OCI-LY7 (cell line): ENCODE results near the gene CD37. TPM values are rescaled to one million over a fixed set of nuclear protein-coding genes. Genes with fewer than 3 reads are reported as not detected.
A peak's percentile ranks its signal among the peaks of the same experiment; 100 is the strongest.
"Not testable (repeated sequence)": the region's sequence is repeated elsewhere in the genome, so short reads cannot be mapped to it uniquely, and the experiment has no call there.

ENCODE experiments used
- BruUV-seq: library from RNA; stranded (reverse); fragments of 400-500 nt; replicated peaks from 2 replicates; lab custom pipeline; 2021; lab: Mats Ljungman, UMichigan
- CTCF ChIA-PET: fragments of 300-600 bp; sonication (Branson Sonifier 250); formaldehyde crosslinking; loops from one replicate; lab custom pipeline; 2022; ENCODE audit warnings: antibody characterized with exemption; ENCODE audit not compliant: unreplicated experiment; lab: Charles Lee
- POLR2A ChIA-PET: fragments of 300-600 bp; sonication (Branson Sonifier 250); formaldehyde crosslinking; loops from one replicate; lab custom pipeline; 2022; ENCODE audit warnings: antibody characterized with exemption; lab: Charles Lee
- DNase-seq: peaks from one replicate; pipeline ENCODE4 v3.0.0-alpha.2; 2015; ENCODE audit warnings: low spot score
- H2AFZ ChIP-seq: fragments of 200-600 bp; sonication (generic), shearing (Covaris generic); 2 replicates; pipeline ENCODE4 v1.6.1; 2014; ENCODE audit warnings: mild to moderate bottlenecking, antibody characterized with exemption, low read length, moderate library complexity
- H3K27ac ChIP-seq: fragments of 200-600 bp; sonication (generic); 2 replicates; pipeline ENCODE4 v1.5.1; 2014; ENCODE audit warnings: mixed run types, low read depth, mild to moderate bottlenecking, moderate library complexity, low read length, inconsistent platforms; ENCODE audit not compliant: poor library complexity, severe bottlenecking
- H3K36me3 ChIP-seq: fragments of 200-600 bp; sonication (generic); 2 replicates; pipeline ENCODE4 v1.6.1; 2014; ENCODE audit warnings: mild to moderate bottlenecking, antibody characterized with exemption, low read length, moderate library complexity, mixed read lengths; ENCODE audit not compliant: insufficient read depth
- H3K4me1 ChIP-seq: fragments of 200-600 bp; sonication (generic); 2 replicates; pipeline ENCODE4 v1.5.1; 2014; ENCODE audit warnings: mild to moderate bottlenecking, low read length; ENCODE audit not compliant: insufficient read depth, poor library complexity, severe bottlenecking
- H3K4me2 ChIP-seq: fragments of 200-600 bp; sonication (generic); 2 replicates; pipeline ENCODE4 v1.6.1; 2014; ENCODE audit warnings: mild to moderate bottlenecking, low read length
- H3K4me3 ChIP-seq: fragments of 200-600 bp; sonication (generic); 2 replicates; pipeline ENCODE4 v1.5.1; 2014; ENCODE audit warnings: mild to moderate bottlenecking, low read depth, low read length; ENCODE audit not compliant: poor library complexity, severe bottlenecking
- H3K79me2 ChIP-seq: fragments of 200-600 bp; sonication (generic); 2 replicates; pipeline ENCODE4 v1.6.1; 2016; ENCODE audit warnings: low read depth, mild to moderate bottlenecking, low read length, moderate library complexity, mixed read lengths; ENCODE audit not compliant: insufficient read depth
- H3K9me2 ChIP-seq: fragments of 200-600 bp; sonication (generic); 2 replicates; pipeline ENCODE4 v1.6.1; 2016; ENCODE audit warnings: mild to moderate bottlenecking, low read length, mixed read lengths; ENCODE audit not compliant: insufficient read depth
- H3K9me3 ChIP-seq: fragments of 200-600 bp; sonication (generic); 2 replicates; pipeline ENCODE4 v1.6.1; 2014; ENCODE audit warnings: mild to moderate bottlenecking, mixed run types, low read length, mixed read lengths
- H4K20me1 ChIP-seq: fragments of 200-600 bp; sonication (generic); 2 replicates; pipeline ENCODE4 v1.6.1; 2014; ENCODE audit warnings: mild to moderate bottlenecking, antibody characterized with exemption, low read length, moderate library complexity, mixed read lengths; ENCODE audit not compliant: insufficient read depth
- EZH2phosphoT487 ChIP-seq: fragments of 200-600 bp; sonication (generic); IDR thresholded peaks from 2 replicates; pipeline ENCODE4 v1.6.1; 2018; ENCODE audit warnings: low read depth, borderline replicate concordance, mild to moderate bottlenecking, mixed run types, antibody characterized with exemption, low read length, moderate library complexity, mixed read lengths
- intact Hi-C: fragments of 100-400 bp; cut with micrococcal nuclease; formaldehyde crosslinking; loops from one replicate; pipeline ENCODE4 v1.10.0; 2022; ENCODE audit not compliant: unreplicated experiment
- total RNA-seq, 2 experiments: library from RNA; depleted of rRNA in 1 of 2; stranded (reverse); fragments of >200 nt in 1 of 2; shearing (Covaris generic) in 1 of 2; gene quantifications; 2 replicates each; pipeline ENCODE4 v1.2.3, GENCODE V29; 2014 to 2022
- TF ChIP-seq, protein P1 (sequence below): fragments of 200-600 bp; sonication (generic); conservative IDR thresholded peaks from 2 replicates; pipeline ENCODE4 v1.5.1; 2014; ENCODE audit warnings: mild to moderate bottlenecking, antibody characterized with exemption, low read length, moderate library complexity, mixed read lengths

CD37 gene
- total RNA-seq, 2 experiments from 2014 or later = 219 to 279 TPM

DNA sequence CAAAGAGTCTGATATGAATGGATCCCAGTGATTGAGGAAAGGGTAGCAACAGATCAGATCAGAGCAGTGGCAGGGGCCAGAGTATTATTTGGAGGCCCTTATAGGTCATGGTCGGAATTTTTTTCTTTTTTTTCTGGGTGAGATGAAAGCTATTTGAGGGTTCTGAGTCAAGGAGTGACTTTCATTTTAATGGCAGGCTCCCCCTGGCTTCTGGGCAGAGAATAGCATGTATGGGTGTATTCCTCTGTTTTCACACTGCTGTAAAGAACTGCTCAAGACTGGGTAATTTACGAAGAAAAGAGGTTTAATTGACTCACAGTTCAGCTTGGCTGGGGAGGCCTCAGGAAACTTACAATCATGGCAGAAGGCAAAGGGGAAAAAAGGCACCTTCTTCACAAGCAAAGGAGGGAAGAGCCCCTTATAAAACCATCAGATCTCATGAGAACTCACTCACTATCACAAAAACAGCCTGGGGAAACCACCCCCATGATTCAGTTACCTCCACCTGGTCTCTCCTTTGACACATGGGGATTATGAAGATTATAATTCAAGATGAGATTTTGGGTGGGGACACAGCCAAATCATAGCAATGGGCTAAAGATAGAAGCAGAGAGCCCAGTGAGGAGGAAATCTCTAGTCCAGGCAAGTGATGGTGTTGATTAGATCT is 7.2 kb upstream of the CD37 start:
- peak overlapping the region; percentile 58 for H3K4me3 ChIP-seq
- H4K20me1 ChIP-seq = no peaks in the 10 kb centered on the region
- H2AFZ ChIP-seq = peak overlapping the region; percentile 42; the same call in 1 of the 2 replicates

DNA sequence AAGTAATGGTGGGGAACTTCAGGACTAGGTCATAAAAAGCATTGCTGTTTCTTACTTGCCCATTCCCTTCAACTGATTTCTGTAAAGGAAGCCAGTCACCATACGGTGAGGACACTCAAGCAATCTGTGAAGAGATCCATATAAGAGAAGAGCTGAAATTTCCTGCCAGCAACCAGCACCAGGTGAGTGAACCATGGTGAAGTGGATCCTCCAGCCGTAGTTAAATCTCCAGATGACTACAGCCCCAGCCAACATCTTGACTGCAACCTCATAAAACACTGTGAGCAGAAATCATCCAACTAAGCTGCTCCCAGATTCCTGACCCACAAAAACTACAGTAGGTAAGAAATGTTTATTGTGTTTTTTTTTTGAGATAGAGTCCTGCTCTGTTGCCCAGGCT is 6.5 kb upstream of the CD37 start:
- Histone ChIP-seq H3K36me3 (peaks cover 24% of the 10 kb centered on the region), H3K4me1 (peaks cover 94% of the 10 kb centered on the region), H3K9me2 (no peaks in the 10 kb centered on the region), H3K4me3 (peak overlapping the region; percentile 58), H3K79me2 (peaks cover 31% of the 10 kb centered on the region; the same call in 1 of the 2 replicates), H4K20me1 (no peaks in the 10 kb centered on the region), H2AFZ (peak overlapping the region; percentile 42; the same call in 1 of the 2 replicates), H3K27ac (peak overlapping the region; percentile 98), H3K4me2 (peak overlapping the region; percentile 59), H3K9me3 (peaks cover 2% of the 10 kb centered on the region)
- no peak for DNase-seq
- CTCF ChIA-PET = no interaction called here
- POLR2A ChIA-PET = interaction anchor here (0.6 kb wide), 1 partner anchor 1002 kb away, joined by 3 read pairs; no protein-coding TSS in a partner anchor
- TF ChIP-seq EZH2phosphoT487 = no peak
- TF ChIP-seq, protein P1, sequence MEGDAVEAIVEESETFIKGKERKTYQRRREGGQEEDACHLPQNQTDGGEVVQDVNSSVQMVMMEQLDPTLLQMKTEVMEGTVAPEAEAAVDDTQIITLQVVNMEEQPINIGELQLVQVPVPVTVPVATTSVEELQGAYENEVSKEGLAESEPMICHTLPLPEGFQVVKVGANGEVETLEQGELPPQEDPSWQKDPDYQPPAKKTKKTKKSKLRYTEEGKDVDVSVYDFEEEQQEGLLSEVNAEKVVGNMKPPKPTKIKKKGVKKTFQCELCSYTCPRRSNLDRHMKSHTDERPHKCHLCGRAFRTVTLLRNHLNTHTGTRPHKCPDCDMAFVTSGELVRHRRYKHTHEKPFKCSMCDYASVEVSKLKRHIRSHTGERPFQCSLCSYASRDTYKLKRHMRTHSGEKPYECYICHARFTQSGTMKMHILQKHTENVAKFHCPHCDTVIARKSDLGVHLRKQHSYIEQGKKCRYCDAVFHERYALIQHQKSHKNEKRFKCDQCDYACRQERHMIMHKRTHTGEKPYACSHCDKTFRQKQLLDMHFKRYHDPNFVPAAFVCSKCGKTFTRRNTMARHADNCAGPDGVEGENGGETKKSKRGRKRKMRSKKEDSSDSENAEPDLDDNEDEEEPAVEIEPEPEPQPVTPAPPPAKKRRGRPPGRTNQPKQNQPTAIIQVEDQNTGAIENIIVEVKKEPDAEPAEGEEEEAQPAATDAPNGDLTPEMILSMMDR = no peak
- BruUV-seq = no TSS peak
- intact Hi-C loops = no loop called here

More for the DNA sequence above, 7.2 kb upstream of the CD37 start:
- peak overlapping the region; percentile 98 for H3K27ac ChIP-seq
- no peaks in the 10 kb centered on the region for H3K9me2 ChIP-seq
- CTCF ChIA-PET = no interaction called here
- TF ChIP-seq EZH2phosphoT487 = no peak
- TF ChIP-seq, protein P1 = peak; percentile 83
- H3K79me2 ChIP-seq = peaks cover 38% of the 10 kb centered on the region; the same call in 1 of the 2 replicates
- POLR2A ChIA-PET = interaction anchor here (0.6 kb wide), 1 partner anchor 12 kb away, joined by 3 read pairs; no protein-coding TSS in a partner anchor
- H3K4me2 ChIP-seq = peak overlapping the region; percentile 59
- TSS peak; percentile 24 for BruUV-seq
- H3K9me3 ChIP-seq = peaks cover 9% of the 10 kb centered on the region
- peaks cover 31% of the 10 kb centered on the region for H3K36me3 ChIP-seq
- H3K4me1 ChIP-seq = peaks cover 87% of the 10 kb centered on the region
- intact Hi-C loops = no loop called here
- DNase-seq = peak; percentile 87

DNA sequence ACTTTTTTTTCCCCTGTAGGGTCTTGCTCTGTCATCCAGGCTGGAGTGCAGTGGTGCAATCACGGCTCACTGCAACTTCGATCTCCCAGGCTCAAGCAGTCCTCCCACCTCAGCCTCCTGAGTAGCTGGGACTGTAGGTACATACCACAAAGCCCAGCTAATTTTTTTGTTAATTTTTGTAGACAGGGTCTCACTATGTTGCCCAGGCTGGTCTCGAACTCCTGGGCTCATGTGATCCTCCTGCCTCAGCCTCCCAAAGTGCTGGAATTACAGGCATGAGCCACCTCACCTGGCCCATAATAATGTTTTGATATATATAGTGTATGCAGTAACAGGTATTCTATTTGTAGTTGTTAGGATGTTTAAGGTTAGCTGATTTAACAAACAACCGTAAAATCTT is 4.0 kb upstream of the CD37 start:
- H3K4me3 ChIP-seq = peak overlapping the region; percentile 58

More for the DNA sequence above, 4.0 kb upstream of the CD37 start:
- Histone ChIP-seq H3K79me2 (peaks cover 43% of the 10 kb centered on the region; the same call in 1 of the 2 replicates), H3K36me3 (peaks cover 15% of the 10 kb centered on the region; the same call in 1 of the 2 replicates), H3K4me2 (peak overlapping the region; percentile 92), H3K4me1 (peaks cover 86% of the 10 kb centered on the region), H3K27ac (peak overlapping the region; percentile 98)
- ChIA-PET CTCF (interaction anchor here (1.1 kb wide), 1 partner anchor 122 kb away, joined by 3 read pairs; the partner anchor contains the start of gene ALDH16A1), POLR2A (interaction anchor here (0.8 to 1.4 kb wide), 6 partner anchors 13 to 673 kb away, joined by 3 to 6 read pairs (median 3); partner anchors contain the start of gene DKKL1)
- H2AFZ ChIP-seq, BruUV-seq, DNase-seq, H3K9me3 ChIP-seq, H3K9me2 ChIP-seq, H4K20me1 ChIP-seq: not testable (repeated sequence)
- intact Hi-C loops = loop anchor here (10.0 kb wide), 1 partner anchor 114 kb away; the partner anchor contains the start of gene SLC17A7
